GM19324 (cell line): ENCODE data around the gene TP53AIP1.

Experiments
- ATAC-seq: cut with Tn5 transposase; IDR thresholded peaks from one replicate; pipeline ENCODE4 v1.9.1; 2021; ENCODE audit warnings: mild to moderate bottlenecking, moderate library complexity; ENCODE audit not compliant: unreplicated experiment, low FRiP score

The TP53AIP1 gene

GRCh38 chr11:128908391-128909246 is 34.1 kb downstream of the TP53AIP1 start:
- ATAC-seq = no peak

GRCh38 chr11:128907585-128907984 is 35.1 kb downstream of the TP53AIP1 start:
- ATAC-seq = no peak

- ATAC-seq = no peak
Observed at GRCh38 chr11:128906185-128907050, 36.3 kb downstream of the TP53AIP1 start.

- no peak for ATAC-seq
Observed at GRCh38 chr11:128905345-128906184, 37.1 kb downstream of the TP53AIP1 start.

- no peak for ATAC-seq
Observed at GRCh38 chr11:128904656-128905344, 37.9 kb downstream of the TP53AIP1 start.

GRCh38 chr11:128904303-128904655 is 38.4 kb downstream of the TP53AIP1 start:
- ATAC-seq = no peak

GRCh38 chr11:128903248-128904061 is 39.2 kb downstream of the TP53AIP1 start:
- no peak for ATAC-seq

GRCh38 chr11:128902515-128903066 is 40.1 kb downstream of the TP53AIP1 start:
- ATAC-seq = no peak

- no peak for ATAC-seq
Observed at GRCh38 chr11:128901653-128902514, 40.8 kb downstream of the TP53AIP1 start.

- no peak for ATAC-seq
Observed at GRCh38 chr11:128900468-128900867, 42.2 kb downstream of the TP53AIP1 start.

GRCh38 chr11:128898580-128899344 is 43.9 kb downstream of the TP53AIP1 start:
- no peak for ATAC-seq

- ATAC-seq = no peak
Observed at GRCh38 chr11:128897826-128898225, 44.8 kb downstream of the TP53AIP1 start.

GRCh38 chr11:128896356-128896755 is 46.3 kb downstream of the TP53AIP1 start:
- ATAC-seq = no peak

- no peak for ATAC-seq
Observed at GRCh38 chr11:128895526-128895925, 47.1 kb downstream of the TP53AIP1 start.

GRCh38 chr11:128894685-128895084 is 48.0 kb downstream of the TP53AIP1 start:
- no peak for ATAC-seq

GRCh38 chr11:128894286-128894681 is 48.4 kb downstream of the TP53AIP1 start:
- ATAC-seq = no peak

GRCh38 chr11:128893578-128894285 is 48.9 kb downstream of the TP53AIP1 start:
- ATAC-seq = peak; percentile 48
